ENCODE results near the gene C11orf87.

Gene C11orf87

DNA sequence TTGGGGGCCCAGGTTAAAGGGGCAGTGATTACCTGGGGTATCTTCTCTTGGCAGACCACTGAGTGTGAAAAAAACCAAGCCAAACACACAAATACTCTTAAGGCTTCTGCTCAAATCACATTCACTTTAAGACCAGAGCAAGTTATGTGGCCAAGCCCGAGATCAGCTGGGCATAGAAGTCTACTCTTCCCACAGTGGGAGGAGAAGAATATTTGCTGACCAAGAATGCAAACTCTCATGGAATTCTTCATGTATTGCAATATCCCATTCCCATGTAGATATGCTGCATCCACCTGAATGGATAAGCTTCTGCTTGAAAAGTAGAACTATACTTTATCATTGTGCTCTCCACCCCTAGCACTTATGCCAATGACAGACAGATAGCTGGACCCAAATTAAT is 37.1 kb upstream of the C11orf87 start:
- H3K4me3 ChIP-seq (replicated peaks in 1 of 2; ENCODE audit: low read depth in 2 of 2, low read length in 2 of 2), result no peak overlapping the region
- TF ChIP-seq, protein P1, sequence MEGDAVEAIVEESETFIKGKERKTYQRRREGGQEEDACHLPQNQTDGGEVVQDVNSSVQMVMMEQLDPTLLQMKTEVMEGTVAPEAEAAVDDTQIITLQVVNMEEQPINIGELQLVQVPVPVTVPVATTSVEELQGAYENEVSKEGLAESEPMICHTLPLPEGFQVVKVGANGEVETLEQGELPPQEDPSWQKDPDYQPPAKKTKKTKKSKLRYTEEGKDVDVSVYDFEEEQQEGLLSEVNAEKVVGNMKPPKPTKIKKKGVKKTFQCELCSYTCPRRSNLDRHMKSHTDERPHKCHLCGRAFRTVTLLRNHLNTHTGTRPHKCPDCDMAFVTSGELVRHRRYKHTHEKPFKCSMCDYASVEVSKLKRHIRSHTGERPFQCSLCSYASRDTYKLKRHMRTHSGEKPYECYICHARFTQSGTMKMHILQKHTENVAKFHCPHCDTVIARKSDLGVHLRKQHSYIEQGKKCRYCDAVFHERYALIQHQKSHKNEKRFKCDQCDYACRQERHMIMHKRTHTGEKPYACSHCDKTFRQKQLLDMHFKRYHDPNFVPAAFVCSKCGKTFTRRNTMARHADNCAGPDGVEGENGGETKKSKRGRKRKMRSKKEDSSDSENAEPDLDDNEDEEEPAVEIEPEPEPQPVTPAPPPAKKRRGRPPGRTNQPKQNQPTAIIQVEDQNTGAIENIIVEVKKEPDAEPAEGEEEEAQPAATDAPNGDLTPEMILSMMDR (IDR thresholded peaks at IDR 0.05; ENCODE audit: low read depth, low read length), result no peak
- DNase-seq (ENCODE audit: low read depth in 2 of 2), result no peak

DNA sequence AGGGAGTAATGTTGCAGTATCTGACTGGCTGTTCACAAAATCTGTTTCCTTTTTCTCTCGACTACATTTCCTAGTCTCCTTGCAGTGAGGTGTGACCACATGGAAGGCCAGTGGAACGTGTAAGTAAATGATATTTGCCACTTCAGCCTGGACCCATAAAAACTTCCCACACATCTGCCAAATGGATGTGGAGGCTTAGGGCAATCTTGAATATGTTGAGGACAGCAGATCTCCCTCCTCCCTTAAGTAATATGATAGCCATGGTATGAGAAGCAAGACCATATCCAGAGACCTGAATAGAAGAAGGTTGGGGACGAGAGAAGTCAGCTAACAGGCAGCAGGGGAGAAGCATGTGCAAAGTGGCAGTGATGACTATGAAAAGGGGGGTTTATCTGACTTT is 33.0 kb upstream of the C11orf87 start:
- no peak for DNase-seq (ENCODE audit: low read depth in 2 of 2)
- TF ChIP-seq, protein P1 (IDR thresholded peaks at IDR 0.05; ENCODE audit: low read depth, low read length), result no peak
- no peak overlapping the region for H3K4me3 ChIP-seq (replicated peaks in 1 of 2; ENCODE audit: low read depth in 2 of 2, low read length in 2 of 2)

DNA sequence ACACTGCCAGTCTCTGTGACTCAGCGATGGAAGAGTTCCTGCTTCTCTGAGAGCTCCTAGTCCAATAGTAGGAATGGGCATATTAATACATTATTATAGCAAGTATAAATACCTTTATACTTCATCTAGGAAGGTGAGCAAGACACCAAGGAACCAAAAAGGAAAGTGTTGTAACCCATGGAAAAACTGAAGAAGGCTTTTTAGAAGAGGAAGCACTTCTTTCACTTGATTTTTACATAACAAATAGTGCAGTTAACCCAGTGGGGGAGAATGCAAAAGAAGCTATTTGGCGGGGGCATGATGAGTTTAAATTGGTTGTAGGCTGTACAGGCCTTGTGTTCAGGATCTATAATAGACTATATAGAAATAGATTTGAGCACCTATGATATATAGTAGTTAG is 31.2 kb upstream of the C11orf87 start:
- no peak for DNase-seq (ENCODE audit: low read depth in 2 of 2)
- TF ChIP-seq, protein P1 (IDR thresholded peaks at IDR 0.05; ENCODE audit: low read depth, low read length), result no peak
- no peak overlapping the region for H3K4me3 ChIP-seq (replicated peaks in 1 of 2; ENCODE audit: low read depth in 2 of 2, low read length in 2 of 2)

DNA sequence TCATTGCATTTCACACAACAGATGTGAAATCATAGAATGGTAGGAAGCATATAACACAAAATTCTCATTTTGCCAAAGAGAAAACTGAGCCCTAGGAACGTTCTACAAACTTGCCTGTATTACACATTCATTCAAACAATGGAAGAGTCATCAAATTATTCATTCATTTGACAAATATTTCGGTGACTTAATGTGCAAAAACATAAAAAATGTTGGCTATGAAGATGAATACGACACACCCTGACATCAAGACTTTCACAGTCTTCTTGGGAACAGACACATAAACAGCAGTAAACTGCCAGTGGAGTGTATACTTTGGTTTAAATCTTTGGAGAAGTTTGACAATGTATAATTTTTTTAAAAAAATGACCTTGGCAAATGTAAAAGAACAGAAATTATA is 20.4 kb upstream of the C11orf87 start:
- no peak overlapping the region for H3K4me3 ChIP-seq (replicated peaks in 1 of 2; ENCODE audit: low read depth in 2 of 2, low read length in 2 of 2)
- TF ChIP-seq, protein P1 (IDR thresholded peaks at IDR 0.05; ENCODE audit: low read depth, low read length), result no peak
- DNase-seq (ENCODE audit: low read depth in 2 of 2), result peak in 1 of 2 donors; percentile 60

DNA sequence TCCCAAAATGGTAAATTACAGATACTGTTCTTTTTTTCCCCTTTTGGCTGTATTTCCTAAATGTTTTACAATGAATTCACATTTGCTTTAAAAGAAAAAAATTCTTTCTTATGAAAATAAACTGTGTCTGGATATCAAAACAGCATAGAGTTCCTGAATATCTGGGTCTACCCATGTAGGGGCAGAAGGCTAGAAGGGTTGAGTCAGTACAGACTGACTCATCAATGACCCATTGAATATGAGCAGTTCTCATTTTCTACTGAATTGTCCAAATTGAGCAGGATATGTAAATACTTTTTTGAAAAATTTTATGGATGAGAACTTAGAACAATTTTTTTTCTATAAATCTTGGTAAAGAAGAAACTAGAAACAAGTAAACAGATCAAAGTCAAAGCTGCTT is 16.3 kb upstream of the C11orf87 start:
- TF ChIP-seq, protein P1 (IDR thresholded peaks at IDR 0.05; ENCODE audit: low read depth, low read length), result no peak
- peak in 1 of 2 donors; percentile 58 for DNase-seq (ENCODE audit: low read depth in 2 of 2)
- no peak overlapping the region for H3K4me3 ChIP-seq (replicated peaks in 1 of 2; ENCODE audit: low read depth in 2 of 2, low read length in 2 of 2)

DNA sequence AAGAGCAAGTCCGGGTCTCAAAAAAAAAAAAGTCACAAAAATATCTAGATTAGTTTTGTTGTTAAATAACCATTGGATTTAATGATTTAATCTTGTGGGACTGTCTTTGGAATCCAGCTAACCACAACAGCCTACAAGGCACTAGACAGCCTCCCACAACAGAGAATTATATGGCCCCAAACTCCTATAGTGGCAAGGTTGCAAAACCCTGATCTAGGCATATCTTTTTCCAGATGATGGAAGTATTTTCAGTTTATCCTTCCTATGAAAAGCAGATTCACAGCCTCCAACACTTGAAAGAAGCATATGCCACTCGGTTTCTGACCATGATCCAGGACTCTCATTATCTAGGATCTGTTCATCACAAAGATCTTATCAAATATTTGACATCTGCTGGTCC is 5.4 kb upstream of the C11orf87 start:
- DNase-seq (ENCODE audit: low read depth in 2 of 2), result no peak
- no peak overlapping the region for H3K4me3 ChIP-seq (replicated peaks in 1 of 2; ENCODE audit: low read depth in 2 of 2, low read length in 2 of 2)
- TF ChIP-seq, protein P1 (IDR thresholded peaks at IDR 0.05; ENCODE audit: low read depth, low read length), result no peak

DNA sequence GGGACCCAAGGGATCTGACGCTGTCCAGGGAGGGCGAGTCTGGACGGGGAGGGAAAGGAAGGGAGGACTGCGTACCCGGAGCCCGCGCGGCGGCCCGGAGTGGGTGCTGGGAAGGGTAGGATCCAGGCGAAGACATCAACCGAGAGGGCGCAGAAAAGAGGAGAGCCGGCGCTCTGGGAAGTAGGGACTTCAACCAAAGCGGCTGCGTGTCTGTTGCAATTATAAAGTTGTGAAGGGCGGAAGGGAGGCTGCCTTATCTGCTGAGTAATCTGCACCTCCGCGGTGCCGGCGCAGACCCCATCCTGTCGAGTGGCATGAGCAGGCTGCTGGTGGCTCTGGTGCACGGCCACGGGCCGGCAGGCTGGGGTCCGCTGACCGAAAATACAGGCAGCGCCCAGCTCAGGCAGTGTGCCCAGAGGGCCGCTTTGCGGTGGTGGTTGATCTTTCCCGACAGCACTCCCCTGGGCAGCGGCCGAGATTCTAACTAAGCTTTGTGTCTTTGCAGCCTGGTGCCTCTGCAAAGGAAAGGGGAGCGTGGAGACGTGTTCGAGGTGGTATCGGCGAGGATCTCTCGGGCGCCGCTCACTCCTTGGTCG is 978 bp downstream of the C11orf87 start:
- peak; percentile 29 to 33 for DNase-seq (ENCODE audit: low read depth in 2 of 2)
- peak overlapping the region; percentile 39 to 40 for H3K4me3 ChIP-seq (replicated peaks in 1 of 2; ENCODE audit: low read depth in 2 of 2, low read length in 2 of 2)
- TF ChIP-seq, protein P1 (IDR thresholded peaks at IDR 0.05; ENCODE audit: low read depth, low read length), result no peak
